OCI-LY1 (cell line): Measurements from ENCODE around the gene SH3PXD2A.

Experiments used
- H2AFZ ChIP-seq: fragments of 200-600 bp; sonication (generic), shearing (Covaris generic); 2 replicates; pipeline ENCODE4 v1.6.0; 2014; ENCODE audit warnings: antibody characterized with exemption, mild to moderate bottlenecking, low read length
- H3F3A ChIP-seq: fragments of 200-600 bp; sonication (generic), shearing (Covaris generic); 2 replicates; pipeline ENCODE4 v1.6.0; 2014; ENCODE audit warnings: mild to moderate bottlenecking, antibody characterized with exemption, low read length, moderate library complexity; ENCODE audit not compliant: insufficient read depth
- H3K27ac ChIP-seq: fragments of 200-600 bp; sonication (generic); 2 replicates; pipeline ENCODE4 v1.5.1; 2014; ENCODE audit warnings: low read length, mixed run types, mild to moderate bottlenecking, low read depth; ENCODE audit not compliant: poor library complexity, severe bottlenecking
- H3K27me3 ChIP-seq: fragments of 200-600 bp; sonication (generic); 2 replicates; pipeline ENCODE4 v1.6.0; 2014; ENCODE audit warnings: antibody characterized with exemption, mild to moderate bottlenecking, low read length, moderate library complexity; ENCODE audit not compliant: insufficient read depth
- H3K36me3 ChIP-seq: fragments of 200-600 bp; sonication (generic); 2 replicates; pipeline ENCODE4 v1.6.1; 2014; ENCODE audit warnings: mild to moderate bottlenecking, antibody characterized with exemption, low read length, moderate library complexity, mixed read lengths; ENCODE audit not compliant: insufficient read depth
- H3K4me1 ChIP-seq: fragments of 200-600 bp; sonication (generic); 2 replicates; pipeline ENCODE4 v1.5.1; 2014; ENCODE audit warnings: mild to moderate bottlenecking, low read length, moderate library complexity; ENCODE audit not compliant: insufficient read depth, severe bottlenecking
- H3K4me2 ChIP-seq: fragments of 200-600 bp; sonication (generic), shearing (Covaris generic); 2 replicates; pipeline ENCODE4 v1.6.1; 2014; ENCODE audit warnings: low read length
- H3K4me3 ChIP-seq: fragments of 200-600 bp; sonication (generic); 2 replicates; pipeline ENCODE4 v1.5.1; 2014; ENCODE audit warnings: low read length, low read depth, mild to moderate bottlenecking, mixed read lengths; ENCODE audit not compliant: poor library complexity, severe bottlenecking
- H3K79me2 ChIP-seq: fragments of 200-600 bp; shearing (Covaris generic); 2 replicates; pipeline ENCODE4 v1.6.1; 2016; ENCODE audit warnings: mixed run types, low read length, mixed read lengths; ENCODE audit not compliant: insufficient read depth
- H3K9ac ChIP-seq: fragments of 200-600 bp; sonication (generic), shearing (Covaris generic); 2 replicates; pipeline ENCODE4 v1.6.1; 2014; ENCODE audit warnings: mild to moderate bottlenecking, low read length, mixed read lengths
- H3K9me2 ChIP-seq: fragments of 200-600 bp; sonication (generic), shearing (Covaris generic); 2 replicates; pipeline ENCODE4 v1.6.1; 2014; ENCODE audit warnings: low read depth, mild to moderate bottlenecking, low read length, mixed read lengths
- H3K9me3 ChIP-seq: fragments of 200-600 bp; shearing (Covaris generic); 2 replicates; pipeline ENCODE4 v1.6.1; 2014; ENCODE audit warnings: low read length, mixed read lengths
- H4K20me1 ChIP-seq: fragments of 200-600 bp; sonication (generic), shearing (Covaris generic); 2 replicates; pipeline ENCODE4 v1.6.0; 2016; ENCODE audit warnings: mild to moderate bottlenecking, low read length; ENCODE audit not compliant: insufficient read depth
- EZH2 ChIP-seq: fragments of 200-600 bp; sonication (generic), shearing (Covaris generic); IDR thresholded peaks from 2 replicates; pipeline ENCODE4 v1.8.0; 2017; ENCODE audit warnings: borderline replicate concordance, mixed run types, mild to moderate bottlenecking, antibody characterized with exemption, low read length, moderate library complexity, mixed read lengths
- TF ChIP-seq, protein P1 (sequence below): fragments of 200-600 bp; sonication (generic), shearing (Covaris generic); IDR thresholded peaks from 2 replicates; pipeline ENCODE4 v1.5.1; 2017; ENCODE audit warnings: mild to moderate bottlenecking, antibody characterized with exemption, low read length, moderate library complexity, mixed read lengths

The SH3PXD2A gene

GRCh38 chr10:103869336-103869735 is 14.0 kb upstream of the SH3PXD2A start:
- Histone ChIP-seq H3K27ac (no peak overlapping the region), H3K9me2 (no peaks in the 10 kb centered on the region), H2AFZ (no peak overlapping the region), H3K36me3 (no peaks in the 10 kb centered on the region; the same call in 1 of the 2 replicates), H3K79me2 (no peaks in the 10 kb centered on the region), H3K4me2 (no peak overlapping the region), H3F3A (no peaks in the 10 kb centered on the region), H3K9me3 (peaks cover 13% of the 10 kb centered on the region), H3K9ac (no peak overlapping the region), H3K27me3 (peaks cover 11% of the 10 kb centered on the region; the same call in 1 of the 2 replicates), H3K4me1 (peaks cover 4% of the 10 kb centered on the region), H3K4me3 (no peak overlapping the region), H4K20me1 (no peaks in the 10 kb centered on the region)
- TF ChIP-seq EZH2: no peak
- TF ChIP-seq, protein P1, sequence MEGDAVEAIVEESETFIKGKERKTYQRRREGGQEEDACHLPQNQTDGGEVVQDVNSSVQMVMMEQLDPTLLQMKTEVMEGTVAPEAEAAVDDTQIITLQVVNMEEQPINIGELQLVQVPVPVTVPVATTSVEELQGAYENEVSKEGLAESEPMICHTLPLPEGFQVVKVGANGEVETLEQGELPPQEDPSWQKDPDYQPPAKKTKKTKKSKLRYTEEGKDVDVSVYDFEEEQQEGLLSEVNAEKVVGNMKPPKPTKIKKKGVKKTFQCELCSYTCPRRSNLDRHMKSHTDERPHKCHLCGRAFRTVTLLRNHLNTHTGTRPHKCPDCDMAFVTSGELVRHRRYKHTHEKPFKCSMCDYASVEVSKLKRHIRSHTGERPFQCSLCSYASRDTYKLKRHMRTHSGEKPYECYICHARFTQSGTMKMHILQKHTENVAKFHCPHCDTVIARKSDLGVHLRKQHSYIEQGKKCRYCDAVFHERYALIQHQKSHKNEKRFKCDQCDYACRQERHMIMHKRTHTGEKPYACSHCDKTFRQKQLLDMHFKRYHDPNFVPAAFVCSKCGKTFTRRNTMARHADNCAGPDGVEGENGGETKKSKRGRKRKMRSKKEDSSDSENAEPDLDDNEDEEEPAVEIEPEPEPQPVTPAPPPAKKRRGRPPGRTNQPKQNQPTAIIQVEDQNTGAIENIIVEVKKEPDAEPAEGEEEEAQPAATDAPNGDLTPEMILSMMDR: no peak

- H3K79me2 ChIP-seq: no peaks in the 10 kb centered on the region
- no peaks in the 10 kb centered on the region; the same call in 1 of the 2 replicates for H3K36me3 ChIP-seq
- no peak overlapping the region for H2AFZ ChIP-seq
- no peaks in the 10 kb centered on the region for H3K9me2 ChIP-seq
- H3K27ac ChIP-seq: no peak overlapping the region
- peaks cover 13% of the 10 kb centered on the region for H3K9me3 ChIP-seq
- no peak for TF ChIP-seq EZH2
- TF ChIP-seq, protein P1: no peak
- peaks cover 4% of the 10 kb centered on the region for H3K4me1 ChIP-seq
- no peak overlapping the region for H3K9ac ChIP-seq
- no peak overlapping the region for H3K4me3 ChIP-seq
- no peak overlapping the region for H3K4me2 ChIP-seq
- H4K20me1 ChIP-seq: no peaks in the 10 kb centered on the region
- peaks cover 11% of the 10 kb centered on the region; the same call in 1 of the 2 replicates for H3K27me3 ChIP-seq
- no peaks in the 10 kb centered on the region for H3F3A ChIP-seq
Observed at GRCh38 chr10:103868200-103868599, 12.8 kb upstream of the SH3PXD2A start.

GRCh38 chr10:103861505-103861904 is 6.1 kb upstream of the SH3PXD2A start:
- Histone ChIP-seq H3K27me3 (peaks cover 11% of the 10 kb centered on the region; the same call in 1 of the 2 replicates), H3K36me3 (no peaks in the 10 kb centered on the region; the same call in 1 of the 2 replicates), H3K79me2 (no peaks in the 10 kb centered on the region), H3K9me3 (peaks cover 13% of the 10 kb centered on the region), H3K27ac (no peak overlapping the region), H4K20me1 (no peaks in the 10 kb centered on the region), H3K9me2 (no peaks in the 10 kb centered on the region), H3F3A (no peaks in the 10 kb centered on the region), H3K4me2 (no peak overlapping the region), H3K4me3 (no peak overlapping the region), H2AFZ (no peak overlapping the region), H3K9ac (no peak overlapping the region), H3K4me1 (no peaks in the 10 kb centered on the region)
- TF ChIP-seq, protein P1: no peak
- no peak for TF ChIP-seq EZH2
